Lower leg skin (tissue), 4 donors: ENCODE results near the gene ITSN1. TPM values are rescaled to one million over a fixed set of nuclear protein-coding genes. Genes with fewer than 3 reads are reported as not detected.
"Not testable (repeated sequence)": the region's sequence is repeated elsewhere in the genome, so short reads cannot be mapped to it uniquely, and the experiment has no call there.

Experiments used
- DNase-seq, 2 donors: peaks; one replicate each; pipeline ENCODE4 v3.0.0-alpha.2; 2019; ENCODE audit warnings: low spot score in 2 of 2
- H3K4me3 ChIP-seq: fragments of 200-600 bp; sonication (generic); 2 replicates; pipeline ENCODE4 v1.5.1; 2017; ENCODE audit warnings: mild to moderate bottlenecking, low read depth; ENCODE audit not compliant: poor library complexity, severe bottlenecking
- CTCF ChIP-seq, 3 donors: fragments of 450-650 bp; IDR thresholded peaks; one replicate each; pipeline ENCODE4 v1.5.1; 2016; ENCODE audit warnings: antibody characterized with exemption in 3 of 3, mild to moderate bottlenecking in 3 of 3, moderate library complexity in 2 of 3
- POLR2A ChIP-seq, 2 donors: fragments of 450-650 bp; IDR thresholded peaks; one replicate each; pipeline ENCODE4 v1.6.1; 2016 to 2017; ENCODE audit warnings: antibody characterized with exemption in 2 of 2, mild to moderate bottlenecking in 1 of 2, moderate library complexity in 1 of 2
- WGBS, 2 donors: methylation state at CpG; one replicate each; pipeline ENCODE4 v1.1.5; 2018; 5-methylcytosine and 5-hydroxymethylcytosine counted together
- intact Hi-C: fragments of 100-400 bp; cut with DNase I; formaldehyde crosslinking; loops from one replicate; pipeline ENCODE4 v1.15.0; 2023; ENCODE audit warnings: low total_unique reads
- total RNA-seq, 4 donors: library from RNA; depleted of rRNA; stranded (reverse); fragments of >200 nt; gene quantifications; one replicate each; pipeline ENCODE4 v1.1.0, GENCODE V29; 2016

The ITSN1 gene
- total RNA-seq, 4 donors from 2014 or later = 17.4 to 39.5 (median 31.7) TPM

- H3K4me3 ChIP-seq = no peak overlapping the region
- intact Hi-C loops = no loop called here
- no peak for DNase-seq
- no peak for TF ChIP-seq POLR2A (IDR thresholded peaks at IDR 0.05)
- no peak for TF ChIP-seq CTCF (IDR thresholded peaks at IDR 0.05)
- 91% methylated on average over 4 to 8 of the region's 8 CpGs for WGBS, 2 donors
These were observed 218.1 kb downstream of the ITSN1 start for GRCh38 chr21:33860332-33860879.

DNA sequence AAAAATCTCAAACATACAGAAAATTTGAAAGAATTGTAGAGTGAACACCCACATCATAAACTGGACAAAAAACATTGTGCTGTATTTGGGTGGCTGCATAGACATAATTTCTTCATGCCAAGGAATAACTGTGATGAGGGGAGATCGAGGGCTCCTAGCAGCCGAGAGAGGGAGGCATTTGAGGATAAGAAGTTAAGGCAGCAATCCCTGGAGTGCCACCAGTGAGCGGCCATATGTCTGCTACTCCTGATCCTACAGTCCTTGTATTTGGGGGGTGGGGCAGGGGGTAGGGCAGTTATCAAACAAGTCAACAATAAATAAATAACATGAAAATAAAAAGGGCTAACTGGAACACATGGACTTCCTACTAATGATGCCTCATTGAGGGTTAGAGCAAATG is 218.8 kb downstream of the ITSN1 start:
- no peak overlapping the region for H3K4me3 ChIP-seq
- DNase-seq = no peak
- 94 to 96% methylated on average over 3 of the region's 3 CpGs for WGBS, 2 donors
- intact Hi-C loops = no loop called here
- no peak for TF ChIP-seq POLR2A (IDR thresholded peaks at IDR 0.05)
- no peak for TF ChIP-seq CTCF (IDR thresholded peaks at IDR 0.05)

GRCh38 chr21:33863191-33863590 is 220.9 kb downstream of the ITSN1 start:
- H3K4me3 ChIP-seq, intact Hi-C loops, DNase-seq: not testable (repeated sequence)
- WGBS, 2 donors = 92 to 95% methylated on average over 8 of the region's 8 CpGs

DNA sequence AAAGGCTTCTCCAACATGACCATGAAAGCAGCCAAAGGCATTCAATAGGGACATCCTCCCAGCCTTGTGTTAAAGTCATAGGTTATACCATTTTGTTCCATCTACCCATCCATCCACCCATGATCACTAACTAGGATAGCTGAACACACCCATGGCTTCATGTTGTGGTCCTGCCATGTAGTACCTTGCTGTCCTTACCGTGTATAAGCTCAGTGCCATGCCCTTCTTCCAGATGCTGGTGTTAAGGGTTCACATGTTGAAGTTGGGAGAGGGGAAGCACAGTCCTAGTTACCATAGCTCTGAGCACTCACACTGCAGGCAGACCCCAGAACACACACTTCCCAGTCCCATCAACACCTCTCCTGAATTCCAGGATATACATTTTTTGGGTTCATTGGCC is 221.8 kb downstream of the ITSN1 start:
- WGBS, 2 donors = 95 to 96% methylated on average over 1 of the region's 1 CpG
- intact Hi-C loops = no loop called here
- TF ChIP-seq CTCF (IDR thresholded peaks at IDR 0.05) (no peak), POLR2A (IDR thresholded peaks at IDR 0.05) (no peak)

DNA sequence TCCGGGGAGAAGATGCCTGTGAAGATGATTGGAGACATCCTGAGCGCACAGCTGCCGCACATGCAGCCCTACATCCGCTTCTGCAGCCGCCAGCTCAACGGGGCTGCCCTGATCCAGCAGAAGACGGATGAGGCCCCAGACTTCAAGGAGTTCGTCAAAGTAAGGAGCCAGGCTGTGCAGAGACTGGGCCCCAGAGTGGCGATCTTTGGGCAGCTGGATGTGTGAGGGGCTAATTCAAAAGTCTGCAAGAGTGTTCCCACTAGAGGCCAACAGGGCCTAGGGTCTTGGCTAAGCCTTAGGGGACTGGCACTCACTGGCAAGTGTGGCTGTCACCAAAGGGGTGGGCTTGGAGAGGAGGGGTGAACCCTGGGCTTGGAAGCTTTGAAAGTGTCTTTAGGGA is 222.9 kb downstream of the ITSN1 start:
- 88 to 95% methylated on average over 9 of the region's 9 CpGs for WGBS, 2 donors
- H3K4me3 ChIP-seq = no peak overlapping the region
- TF ChIP-seq CTCF (IDR thresholded peaks at IDR 0.05) (no peak), POLR2A (IDR thresholded peaks at IDR 0.05) (no peak)
- intact Hi-C loops = no loop called here
- DNase-seq = no peak

More for the DNA sequence above, 221.8 kb downstream of the ITSN1 start:
- DNase-seq = no peak
- H3K4me3 ChIP-seq = no peak overlapping the region

DNA sequence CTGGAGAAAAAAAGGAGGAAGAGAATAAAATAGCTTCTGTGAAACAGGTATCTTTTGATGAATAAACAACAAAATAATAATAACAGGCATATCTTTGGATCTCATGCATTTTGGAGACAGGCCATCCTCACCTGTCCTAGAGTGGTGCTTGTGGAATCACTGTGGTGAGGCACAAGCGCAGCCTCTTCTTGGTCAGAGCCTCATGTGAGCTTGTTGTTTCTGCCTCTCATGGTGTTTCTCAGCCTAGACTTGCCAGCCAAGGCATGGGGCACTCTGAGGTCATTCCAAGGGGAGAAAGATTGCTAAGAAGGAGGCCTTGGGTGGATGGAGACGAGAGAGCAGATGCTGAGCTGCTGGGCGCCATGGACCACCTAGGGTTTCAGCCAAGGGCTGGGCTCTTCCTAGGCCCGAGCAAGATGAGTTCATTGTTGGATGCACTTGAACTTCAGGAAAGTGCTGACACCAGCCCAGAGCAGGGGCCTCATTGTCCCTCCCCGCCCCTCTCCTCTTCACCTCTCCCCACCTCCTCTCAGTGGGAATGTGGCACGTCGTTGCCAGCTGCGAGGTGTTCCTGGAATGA is 223.8 kb downstream of the ITSN1 start:
- TF ChIP-seq POLR2A (IDR thresholded peaks at IDR 0.05) (no peak), CTCF (IDR thresholded peaks at IDR 0.05) (no peak)
- no peak for DNase-seq
- WGBS, 2 donors = 67 to 74% methylated on average over 7 to 8 of the region's 8 CpGs
- no peak overlapping the region for H3K4me3 ChIP-seq
- intact Hi-C loops = no loop called here
